WTC11 (cell line): ENCODE data around the gene FLT3LG. TPM values are rescaled to one million over a fixed set of nuclear protein-coding genes. Genes with fewer than 3 reads are reported as not detected.
A peak's percentile ranks its signal among the peaks of the same experiment; 100 is the strongest.

Source experiments
- ARID4B ChIP-seq: sonication (generic); formaldehyde crosslinking; IDR thresholded peaks from 2 replicates; pipeline ENCODE4 v1.8.0; 2023; ENCODE audit warnings: missing genetic modification reagents, mild to moderate bottlenecking, borderline replicate concordance
- ATF3 ChIP-seq: sonication (generic); formaldehyde crosslinking; conservative IDR thresholded peaks from 2 replicates; pipeline ENCODE4 v1.8.1; 2022; ENCODE audit warnings: mild to moderate bottlenecking, missing genetic modification reagents
- ERG ChIP-seq: fragments of 250-450 bp; sonication (Bioruptor Pico); IDR thresholded peaks from 2 replicates; pipeline ENCODE4 v1.8.0; 2021; ENCODE audit warnings: mild to moderate bottlenecking
- FOXK1 ChIP-seq: sonication (generic); formaldehyde crosslinking; IDR thresholded peaks from 2 replicates; pipeline ENCODE4 v1.8.0; 2022; ENCODE audit warnings: mild to moderate bottlenecking, moderate library complexity, missing genetic modification reagents
- IRF1 ChIP-seq: sonication (generic); formaldehyde crosslinking; IDR thresholded peaks from 2 replicates; pipeline ENCODE4 v1.8.0; 2023; ENCODE audit warnings: missing genetic modification reagents
- IRF2 ChIP-seq: sonication (generic); formaldehyde crosslinking; IDR thresholded peaks from 2 replicates; pipeline ENCODE4 v1.8.0; 2022; ENCODE audit warnings: low read depth, missing genetic modification reagents, borderline replicate concordance
- MYBL2 ChIP-seq: sonication (generic); formaldehyde crosslinking; IDR thresholded peaks from 2 replicates; pipeline ENCODE4 v1.8.1; 2023; ENCODE audit warnings: mild to moderate bottlenecking, moderate library complexity, missing genetic modification reagents
- NFE2L1 ChIP-seq: sonication (generic); formaldehyde crosslinking; IDR thresholded peaks from 2 replicates; pipeline ENCODE4 v1.8.1; 2023; ENCODE audit warnings: missing genetic modification reagents
- PRDM15 ChIP-seq: sonication (generic); formaldehyde crosslinking; IDR thresholded peaks from 2 replicates; pipeline ENCODE4 v1.8.0; 2022; ENCODE audit warnings: missing genetic modification reagents
- RORB ChIP-seq: fragments of 250-450 bp; sonication (Bioruptor Pico); IDR thresholded peaks from 2 replicates; pipeline ENCODE4 v1.9.0; 2021; ENCODE audit warnings: mild to moderate bottlenecking
- TCF7 ChIP-seq: sonication (generic); formaldehyde crosslinking; IDR thresholded peaks from 2 replicates; pipeline ENCODE4 v1.8.0; 2022; ENCODE audit warnings: mild to moderate bottlenecking, low read depth, missing genetic modification reagents, moderate library complexity
- TEAD4 ChIP-seq: sonication (generic); formaldehyde crosslinking; IDR thresholded peaks from 2 replicates; pipeline ENCODE4 v1.8.0; 2022; ENCODE audit warnings: mild to moderate bottlenecking, missing genetic modification reagents
- ZNF121 ChIP-seq: sonication (generic); formaldehyde crosslinking; IDR thresholded peaks from 2 replicates; pipeline ENCODE4 v1.8.0; 2023; ENCODE audit warnings: missing genetic modification reagents
- ZNF219 ChIP-seq: sonication (generic); formaldehyde crosslinking; IDR thresholded peaks from 2 replicates; pipeline ENCODE4 v1.8.0; 2023; ENCODE audit warnings: missing genetic modification reagents, mild to moderate bottlenecking, borderline replicate concordance
- ZNF396 ChIP-seq: fragments of 250-450 bp; sonication (Bioruptor Pico); IDR thresholded peaks from 2 replicates; pipeline ENCODE4 v1.8.0; 2021; ENCODE audit warnings: mild to moderate bottlenecking, moderate library complexity, borderline replicate concordance
- ZNF425 ChIP-seq: fragments of 250-450 bp; sonication (Bioruptor Pico); conservative IDR thresholded peaks from 2 replicates; pipeline ENCODE4 v1.9.0; 2021; ENCODE audit warnings: mild to moderate bottlenecking
- total RNA-seq: library from RNA; stranded (reverse); gene quantifications from 3 replicates; pipeline ENCODE4 v1.2.3, GENCODE V29; 2021
- TF ChIP-seq, protein P1 (sequence below): fragments of 250-450 bp; sonication (Bioruptor Pico); IDR thresholded peaks from 2 replicates; pipeline ENCODE4 v1.9.0; 2021; ENCODE audit warnings: mild to moderate bottlenecking
- TF ChIP-seq, protein P2 (sequence below): sonication (generic); formaldehyde crosslinking; conservative IDR thresholded peaks from 2 replicates; pipeline ENCODE4 v1.8.1; 2023; ENCODE audit warnings: mild to moderate bottlenecking, low read depth, missing genetic modification reagents, moderate library complexity
- TF ChIP-seq, protein P3 (sequence below): sonication (generic); formaldehyde crosslinking; IDR thresholded peaks from 2 replicates; pipeline ENCODE4 v1.8.1; 2023; ENCODE audit warnings: mild to moderate bottlenecking, missing genetic modification reagents

FLT3LG gene
- total RNA-seq, 1 experiment from 2014 or later = 2.9 TPM

DNA sequence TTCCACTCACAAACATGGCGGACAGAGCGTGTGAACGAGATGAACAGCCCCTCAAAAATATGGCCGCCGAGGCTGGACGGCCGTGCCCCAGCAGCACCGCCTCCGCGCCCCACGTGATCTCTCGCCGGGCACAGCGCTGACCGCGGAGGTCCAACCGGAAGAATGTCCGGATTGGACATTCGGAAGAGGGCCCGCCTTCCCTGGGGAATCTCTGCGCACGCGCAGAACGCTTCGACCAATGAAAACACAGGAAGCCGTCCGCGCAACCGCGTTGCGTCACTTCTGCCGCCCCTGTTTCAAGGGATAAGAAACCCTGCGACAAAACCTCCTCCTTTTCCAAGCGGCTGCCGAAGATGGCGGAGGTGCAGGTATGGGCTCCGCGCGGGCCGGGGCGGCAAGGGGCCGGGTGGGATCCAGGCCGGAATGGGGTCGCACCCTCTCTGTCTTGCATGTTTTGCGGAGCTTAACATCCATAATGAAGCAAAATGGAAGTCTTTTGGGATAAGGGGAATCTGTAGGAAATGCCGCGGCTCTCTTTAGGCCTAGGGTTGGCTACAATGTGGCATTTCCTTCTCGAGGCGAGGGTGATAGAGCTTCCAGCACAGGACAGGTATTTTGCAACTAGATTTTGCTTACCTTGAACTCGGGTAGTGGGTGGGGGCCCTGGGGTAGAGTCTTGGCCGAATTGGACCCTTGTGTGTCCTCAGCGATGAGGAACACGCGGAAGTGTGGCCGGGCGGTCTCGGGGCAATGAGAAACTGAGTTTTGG lies 13.4 kb downstream of the FLT3LG start, which contains the start of gene RPL13A (continued):
- no peak for TF ChIP-seq PRDM15
- TF ChIP-seq ZNF396 (CRISPR knock-in tag) = no peak
- 0 out of 2 replicates have a peak, but pooled peaks have one; percentile 24 for TF ChIP-seq ZNF219 (CRISPR knock-in tag)
- 0 out of 2 replicates have a peak, but pooled peaks have one; percentile 55 for TF ChIP-seq NFE2L1 (CRISPR knock-in tag)
- TF ChIP-seq ERG = no peak
- TF ChIP-seq ATF3 = peak; percentile 90
- TF ChIP-seq RORB (CRISPR knock-in tag) = peak; percentile 30; the same call in 1 of the 2 replicates
- no peak for TF ChIP-seq TCF7 (CRISPR knock-in tag)
- TF ChIP-seq ZNF425 = peak; percentile 66; the same call in 1 of the 2 replicates
- TF ChIP-seq ZNF121 = no peak
- TF ChIP-seq, protein P1, sequence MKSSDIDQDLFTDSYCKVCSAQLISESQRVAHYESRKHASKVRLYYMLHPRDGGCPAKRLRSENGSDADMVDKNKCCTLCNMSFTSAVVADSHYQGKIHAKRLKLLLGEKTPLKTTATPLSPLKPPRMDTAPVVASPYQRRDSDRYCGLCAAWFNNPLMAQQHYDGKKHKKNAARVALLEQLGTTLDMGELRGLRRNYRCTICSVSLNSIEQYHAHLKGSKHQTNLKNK = no peak
- TF ChIP-seq, protein P2, sequence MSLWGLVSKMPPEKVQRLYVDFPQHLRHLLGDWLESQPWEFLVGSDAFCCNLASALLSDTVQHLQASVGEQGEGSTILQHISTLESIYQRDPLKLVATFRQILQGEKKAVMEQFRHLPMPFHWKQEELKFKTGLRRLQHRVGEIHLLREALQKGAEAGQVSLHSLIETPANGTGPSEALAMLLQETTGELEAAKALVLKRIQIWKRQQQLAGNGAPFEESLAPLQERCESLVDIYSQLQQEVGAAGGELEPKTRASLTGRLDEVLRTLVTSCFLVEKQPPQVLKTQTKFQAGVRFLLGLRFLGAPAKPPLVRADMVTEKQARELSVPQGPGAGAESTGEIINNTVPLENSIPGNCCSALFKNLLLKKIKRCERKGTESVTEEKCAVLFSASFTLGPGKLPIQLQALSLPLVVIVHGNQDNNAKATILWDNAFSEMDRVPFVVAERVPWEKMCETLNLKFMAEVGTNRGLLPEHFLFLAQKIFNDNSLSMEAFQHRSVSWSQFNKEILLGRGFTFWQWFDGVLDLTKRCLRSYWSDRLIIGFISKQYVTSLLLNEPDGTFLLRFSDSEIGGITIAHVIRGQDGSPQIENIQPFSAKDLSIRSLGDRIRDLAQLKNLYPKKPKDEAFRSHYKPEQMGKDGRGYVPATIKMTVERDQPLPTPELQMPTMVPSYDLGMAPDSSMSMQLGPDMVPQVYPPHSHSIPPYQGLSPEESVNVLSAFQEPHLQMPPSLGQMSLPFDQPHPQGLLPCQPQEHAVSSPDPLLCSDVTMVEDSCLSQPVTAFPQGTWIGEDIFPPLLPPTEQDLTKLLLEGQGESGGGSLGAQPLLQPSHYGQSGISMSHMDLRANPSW = no peak
- TF ChIP-seq TEAD4 (CRISPR knock-in tag) = peak; percentile 46; the same call in 1 of the 2 replicates
- TF ChIP-seq FOXK1 (CRISPR knock-in tag) = peak; percentile 90
- peak; percentile 77 for TF ChIP-seq MYBL2 (CRISPR knock-in tag)
- TF ChIP-seq, protein P3, sequence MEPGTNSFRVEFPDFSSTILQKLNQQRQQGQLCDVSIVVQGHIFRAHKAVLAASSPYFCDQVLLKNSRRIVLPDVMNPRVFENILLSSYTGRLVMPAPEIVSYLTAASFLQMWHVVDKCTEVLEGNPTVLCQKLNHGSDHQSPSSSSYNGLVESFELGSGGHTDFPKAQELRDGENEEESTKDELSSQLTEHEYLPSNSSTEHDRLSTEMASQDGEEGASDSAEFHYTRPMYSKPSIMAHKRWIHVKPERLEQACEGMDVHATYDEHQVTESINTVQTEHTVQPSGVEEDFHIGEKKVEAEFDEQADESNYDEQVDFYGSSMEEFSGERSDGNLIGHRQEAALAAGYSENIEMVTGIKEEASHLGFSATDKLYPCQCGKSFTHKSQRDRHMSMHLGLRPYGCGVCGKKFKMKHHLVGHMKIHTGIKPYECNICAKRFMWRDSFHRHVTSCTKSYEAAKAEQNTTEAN (CRISPR knock-in tag) = peak; percentile 67; the same call in 1 of the 2 replicates
- no peak for TF ChIP-seq IRF2 (CRISPR knock-in tag)
- TF ChIP-seq IRF1 (CRISPR knock-in tag) = 0 out of 2 replicates have a peak, but pooled peaks have one; percentile 18
- no peak; the same call in 1 of the 2 replicates for TF ChIP-seq ARID4B (CRISPR knock-in tag)
